Lower leg skin (tissue), 3 donors: ENCODE results near the gene CACNA1B.

ENCODE experiments used
- CTCF ChIP-seq, 3 donors: fragments of 450-650 bp; IDR thresholded peaks; one replicate each; pipeline ENCODE4 v1.5.1; 2016; ENCODE audit warnings: antibody characterized with exemption in 3 of 3, mild to moderate bottlenecking in 3 of 3, moderate library complexity in 2 of 3
- POLR2A ChIP-seq, 2 donors: fragments of 450-650 bp; IDR thresholded peaks; one replicate each; pipeline ENCODE4 v1.6.1; 2016 to 2017; ENCODE audit warnings: antibody characterized with exemption in 2 of 2, mild to moderate bottlenecking in 1 of 2, moderate library complexity in 1 of 2

GRCh38 chr9:138094028-138094427, 216.4 kb downstream of the CACNA1B start:
- no peak for TF ChIP-seq CTCF (IDR thresholded peaks at IDR 0.05)
- no peak for TF ChIP-seq POLR2A (IDR thresholded peaks at IDR 0.05)
